HG03095 (cell line): Measurements from ENCODE around the gene OXTR.
A peak's percentile ranks its signal among the peaks of the same experiment; 100 is the strongest.

ENCODE experiments used
- ATAC-seq: cut with Tn5 transposase; IDR thresholded peaks from one replicate; pipeline ENCODE4 v1.9.1; 2021; ENCODE audit warnings: moderate library complexity; ENCODE audit not compliant: unreplicated experiment

OXTR gene

GRCh38 chr3:8767667-8768363 lies 1.6 kb downstream of the OXTR start:
- peak; percentile 52 for ATAC-seq

- ATAC-seq, result no peak
Measured at GRCh38 chr3:8767256-8767666, 2.2 kb downstream of the OXTR start.

- no peak for ATAC-seq
Measured at GRCh38 chr3:8766148-8766547, 3.3 kb downstream of the OXTR start.

- ATAC-seq, result no peak
Measured at GRCh38 chr3:8765528-8765927, 3.9 kb downstream of the OXTR start.

- no peak for ATAC-seq
Measured at GRCh38 chr3:8764528-8764927, 4.9 kb downstream of the OXTR start.

GRCh38 chr3:8762607-8763377 lies 6.6 kb downstream of the OXTR start:
- no peak for ATAC-seq

GRCh38 chr3:8761866-8762265 lies 7.5 kb downstream of the OXTR start:
- ATAC-seq, result no peak

- ATAC-seq, result no peak
Measured at GRCh38 chr3:8760506-8760905, 8.9 kb downstream of the OXTR start.

GRCh38 chr3:8760091-8760490 lies 9.3 kb downstream of the OXTR start:
- no peak for ATAC-seq

- ATAC-seq, result no peak
Measured at GRCh38 chr3:8759038-8759707, 10.2 kb downstream of the OXTR start.

- ATAC-seq, result no peak
Measured at GRCh38 chr3:8757551-8758518, 11.6 kb downstream of the OXTR start.

GRCh38 chr3:8756671-8757070 lies 12.7 kb downstream of the OXTR start:
- ATAC-seq, result no peak

GRCh38 chr3:8755564-8756237 lies 13.7 kb downstream of the OXTR start:
- no peak for ATAC-seq

- no peak for ATAC-seq
Measured at GRCh38 chr3:8755097-8755496, 14.3 kb downstream of the OXTR start.

GRCh38 chr3:8752832-8753231 lies 16.6 kb downstream of the OXTR start:
- ATAC-seq, result no peak

- no peak for ATAC-seq
Measured at GRCh38 chr3:8749316-8749715, 20.1 kb downstream of the OXTR start.

GRCh38 chr3:8746780-8747345 lies 22.6 kb downstream of the OXTR start:
- no peak for ATAC-seq

GRCh38 chr3:8745619-8746370 lies 23.6 kb downstream of the OXTR start:
- ATAC-seq, result no peak

GRCh38 chr3:8743911-8744310 lies 25.5 kb downstream of the OXTR start:
- ATAC-seq, result no peak
